22Rv1 (cell line): ENCODE results near the gene APBB2.

Experiments used
- CTCF ChIP-seq: fragments of 450-650 bp; IDR thresholded peaks from 2 replicates; pipeline ENCODE4 v1.5.1; 2017; ENCODE audit warnings: mild to moderate bottlenecking
- ZFX ChIP-seq: fragments of 450-650 bp; IDR thresholded peaks from 2 replicates; pipeline ENCODE4 v1.6.1; 2017; ENCODE audit warnings: antibody characterized with exemption, borderline replicate concordance

- TF ChIP-seq CTCF: no peak
- no peak for TF ChIP-seq ZFX
These were observed 104.3 kb downstream of the APBB2 start for GRCh38 chr4:41110050-41110449.
